Muscle layer of colon (tissue), 2 donors: ENCODE results near the gene CHD2.

Source experiments
- H3K27ac ChIP-seq: one replicate; pipeline ENCODE4 v1.7.0; 2013; ENCODE audit warnings: low read depth, mild to moderate bottlenecking, low read length, moderate library complexity
- H3K27me3 ChIP-seq, 2 donors: one replicate each; pipeline ENCODE4 v1.7.0; 2013; ENCODE audit warnings: low read length in 2 of 2, mild to moderate bottlenecking in 2 of 2; ENCODE audit not compliant: insufficient read depth in 2 of 2, control insufficient read depth in 1 of 2
- H3K36me3 ChIP-seq: one replicate; pipeline ENCODE4 v1.7.0; 2013; ENCODE audit warnings: mild to moderate bottlenecking, low read length; ENCODE audit not compliant: insufficient read depth
- H3K4me1 ChIP-seq: one replicate; pipeline ENCODE4 v1.7.0; 2013; ENCODE audit warnings: mild to moderate bottlenecking, low read length; ENCODE audit not compliant: insufficient read depth
- H3K4me3 ChIP-seq, 2 donors: one replicate each; pipeline ENCODE4 v1.7.0; 2013; ENCODE audit warnings: low read length in 2 of 2, low read depth in 1 of 2, mild to moderate bottlenecking in 1 of 2, moderate library complexity in 1 of 2
- H3K9ac ChIP-seq: one replicate; pipeline ENCODE4 v1.7.0; 2013; ENCODE audit warnings: low read length
- H3K9me3 ChIP-seq: one replicate; pipeline ENCODE4 v1.7.0; 2013; ENCODE audit warnings: mild to moderate bottlenecking, low read length
- donor health status: abdominal sarcoma.
- donor health status: Adenocarcinoma of cecum.

CHD2 gene

GRCh38 chr15:93049914-93050578 is 149.9 kb downstream of the CHD2 start:
- no peaks in the 10 kb centered on the region for H3K27me3 ChIP-seq
- H3K27ac ChIP-seq: peak overlapping the region; percentile 35
- H3K4me3 ChIP-seq: no peak overlapping the region
- no peaks in the 10 kb centered on the region for H3K9me3 ChIP-seq
- peaks cover 39% of the 10 kb centered on the region for H3K4me1 ChIP-seq
- no peak overlapping the region for H3K9ac ChIP-seq
- peaks cover 64% of the 10 kb centered on the region for H3K36me3 ChIP-seq

- peak overlapping the region; percentile 35 for H3K27ac ChIP-seq
- no peak overlapping the region for H3K4me3 ChIP-seq
- no peaks in the 10 kb centered on the region for H3K9me3 ChIP-seq
- H3K4me1 ChIP-seq: peaks cover 45% of the 10 kb centered on the region
- no peak overlapping the region for H3K9ac ChIP-seq
- peaks cover 58% of the 10 kb centered on the region for H3K36me3 ChIP-seq
- no peaks in the 10 kb centered on the region for H3K27me3 ChIP-seq
These were observed 150.5 kb downstream of the CHD2 start for GRCh38 chr15:93050648-93051047.

GRCh38 chr15:93051236-93052089 is 151.3 kb downstream of the CHD2 start:
- Histone ChIP-seq H3K4me1 (peaks cover 53% of the 10 kb centered on the region), H3K27me3 (no peaks in the 10 kb centered on the region), H3K9ac (no peak overlapping the region), H3K36me3 (peaks cover 50% of the 10 kb centered on the region), H3K9me3 (no peaks in the 10 kb centered on the region), H3K27ac (peak overlapping the region; percentile 60), H3K4me3 (no peak overlapping the region)

- Histone ChIP-seq H3K27ac (no peak overlapping the region), H3K36me3 (peaks cover 42% of the 10 kb centered on the region), H3K9ac (no peak overlapping the region), H3K27me3 (no peaks in the 10 kb centered on the region), H3K4me1 (peaks cover 61% of the 10 kb centered on the region), H3K9me3 (no peaks in the 10 kb centered on the region), H3K4me3 (no peak overlapping the region)
These were observed 152.2 kb downstream of the CHD2 start for GRCh38 chr15:93052090-93052879.

- no peak overlapping the region for H3K9ac ChIP-seq
- H3K36me3 ChIP-seq: peaks cover 20% of the 10 kb centered on the region
- H3K4me3 ChIP-seq: no peak overlapping the region
- no peaks in the 10 kb centered on the region for H3K9me3 ChIP-seq
- H3K27ac ChIP-seq: no peak overlapping the region
- H3K4me1 ChIP-seq: peaks cover 67% of the 10 kb centered on the region
- H3K27me3 ChIP-seq: no peaks in the 10 kb centered on the region
These were observed 155.1 kb downstream of the CHD2 start for GRCh38 chr15:93055211-93055610.

- peaks cover 70% of the 10 kb centered on the region for H3K4me1 ChIP-seq
- H3K36me3 ChIP-seq: peaks cover 9% of the 10 kb centered on the region
- H3K27me3 ChIP-seq: no peaks in the 10 kb centered on the region
- peak overlapping the region; percentile 46 for H3K27ac ChIP-seq
- H3K9ac ChIP-seq: no peak overlapping the region
- no peak overlapping the region for H3K4me3 ChIP-seq
- H3K9me3 ChIP-seq: no peaks in the 10 kb centered on the region
These were observed 156.7 kb downstream of the CHD2 start for GRCh38 chr15:93056836-93057235.

GRCh38 chr15:93057618-93058017 is 157.5 kb downstream of the CHD2 start:
- Histone ChIP-seq H3K4me3 (no peak overlapping the region), H3K36me3 (peaks cover 6% of the 10 kb centered on the region), H3K27ac (peak overlapping the region; percentile 46), H3K4me1 (peaks cover 74% of the 10 kb centered on the region), H3K9me3 (no peaks in the 10 kb centered on the region), H3K9ac (no peak overlapping the region), H3K27me3 (no peaks in the 10 kb centered on the region)

GRCh38 chr15:93058128-93058527 is 158.0 kb downstream of the CHD2 start:
- Histone ChIP-seq H3K4me3 (no peak overlapping the region), H3K27ac (peak overlapping the region; percentile 35), H3K9me3 (no peaks in the 10 kb centered on the region), H3K9ac (no peak overlapping the region), H3K4me1 (peaks cover 76% of the 10 kb centered on the region), H3K36me3 (peaks cover 6% of the 10 kb centered on the region), H3K27me3 (no peaks in the 10 kb centered on the region)

- Histone ChIP-seq H3K4me1 (peaks cover 84% of the 10 kb centered on the region), H3K9ac (no peak overlapping the region), H3K27me3 (no peaks in the 10 kb centered on the region), H3K27ac (peak overlapping the region; percentile 75), H3K9me3 (no peaks in the 10 kb centered on the region), H3K4me3 (no peak overlapping the region), H3K36me3 (peaks cover 14% of the 10 kb centered on the region)
These were observed 158.8 kb downstream of the CHD2 start for GRCh38 chr15:93058904-93059427.

GRCh38 chr15:93059442-93059841 is 159.3 kb downstream of the CHD2 start:
- Histone ChIP-seq H3K27me3 (no peaks in the 10 kb centered on the region), H3K27ac (peak overlapping the region; percentile 75), H3K9ac (no peak overlapping the region), H3K4me1 (peaks cover 89% of the 10 kb centered on the region), H3K4me3 (no peak overlapping the region), H3K36me3 (peaks cover 18% of the 10 kb centered on the region), H3K9me3 (no peaks in the 10 kb centered on the region)
